ENCODE data around the gene C11orf68.

Gene C11orf68

DNA sequence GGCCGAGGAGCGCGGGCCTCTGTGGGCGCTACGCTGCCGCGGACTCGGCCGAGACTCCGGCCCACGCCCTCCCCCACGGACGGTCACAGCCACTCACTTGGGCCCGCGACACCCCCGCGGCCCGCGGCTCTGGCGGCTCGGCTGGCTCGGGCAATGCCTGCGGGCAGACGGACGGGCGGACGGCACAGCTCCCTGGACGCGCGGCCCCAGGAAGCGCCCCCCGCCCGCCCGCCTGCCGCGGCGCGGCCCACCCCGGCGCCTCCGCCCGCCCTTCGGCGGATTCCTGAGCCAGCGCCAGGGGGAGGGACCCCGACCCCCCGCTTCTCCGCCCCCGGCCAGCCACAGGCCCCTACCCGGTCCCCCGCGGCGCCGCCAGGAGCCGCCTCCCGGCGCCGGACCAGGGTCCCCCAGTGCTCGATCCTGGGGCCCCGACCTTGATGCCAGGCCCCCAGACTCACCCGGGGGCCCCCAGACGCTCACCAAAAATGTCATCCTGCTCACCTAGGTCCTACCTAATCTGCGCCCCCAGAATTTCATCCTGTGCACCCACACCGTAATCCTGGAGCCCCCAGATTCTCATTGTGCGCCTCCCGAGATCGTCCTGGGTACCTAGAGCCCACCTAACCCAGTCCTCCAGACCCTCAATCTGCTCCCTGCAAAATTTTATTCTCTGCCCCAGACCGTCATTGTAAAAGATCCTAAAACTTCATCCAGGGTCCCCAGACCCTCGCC lies 46.1 kb downstream of the C11orf68 start, which contains the start of gene EFEMP2:
EFEMP2 (minus strand) TSS at position 215 of the 732 bp plus-strand sequence. CDS start 446 bp downstream, outside the sequence.
- no peaks in the 10 kb centered on the region for H3K36me3 ChIP-seq (ENCODE audit: control insufficient read depth, insufficient read depth, low read length)
- DNase-seq = no peak
- no peaks in the 10 kb centered on the region for H3K9me3 ChIP-seq (ENCODE audit: control insufficient read depth, low read length)
- H3K4me3 ChIP-seq (ENCODE audit: insufficient read depth, low read depth, low read length, poor library complexity, severe bottlenecking) = peak within 1 kb of the TSS; percentile 57
- peaks cover 6% of the 10 kb centered on the region for H3K4me1 ChIP-seq (ENCODE audit: control insufficient read depth, insufficient read depth, low read length, poor library complexity, severe bottlenecking)
- H3K27me3 ChIP-seq (replicated peaks; ENCODE audit: control insufficient read depth, insufficient read depth, low read length, poor library complexity, severe bottlenecking) = no peaks in the 10 kb centered on the region
- peak within 1 kb of the TSS; percentile 80 for H3K27ac ChIP-seq (ENCODE audit: insufficient read depth, low read length, poor library complexity, severe bottlenecking)

DNA sequence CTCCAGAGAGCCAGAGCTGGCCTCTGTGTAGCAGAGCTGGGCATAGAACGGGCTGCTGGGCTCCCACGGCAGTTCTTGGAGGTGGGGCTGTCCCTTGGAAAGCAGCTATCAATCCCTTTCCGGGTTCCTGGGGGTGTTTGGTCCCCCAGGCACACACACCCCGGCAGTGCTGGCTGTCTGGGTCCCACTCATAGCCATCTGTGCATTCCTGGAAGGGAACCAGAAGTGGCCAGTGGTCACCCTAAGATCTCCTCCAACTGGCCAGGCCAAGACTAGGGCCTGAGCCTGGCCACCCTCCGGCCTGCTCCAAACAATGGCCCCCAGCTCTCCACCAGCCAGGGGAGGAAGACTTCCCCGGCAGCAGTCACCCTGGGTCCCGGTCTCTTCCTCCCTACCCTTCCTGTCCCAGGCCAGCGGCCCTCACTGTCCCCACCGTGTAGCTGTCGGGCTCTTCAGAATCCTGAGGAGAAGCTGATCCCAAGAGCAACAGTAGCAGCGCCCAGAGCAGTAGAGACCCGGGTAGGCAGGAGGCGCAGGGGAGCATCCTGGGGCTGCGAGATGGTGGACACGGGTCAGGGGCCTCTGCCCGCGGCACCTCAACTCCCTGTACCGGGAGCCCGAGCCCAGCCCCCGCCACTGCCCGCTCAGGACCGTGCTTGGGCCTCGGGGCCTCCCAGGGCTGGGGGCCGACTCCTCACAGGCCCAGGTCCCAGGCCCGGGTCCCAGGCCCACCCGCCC lies 46.9 kb downstream of the C11orf68 start:
- Histone ChIP-seq H3K4me3 (ENCODE audit: insufficient read depth, low read depth, low read length, poor library complexity, severe bottlenecking) (no peak overlapping the region), H3K36me3 (ENCODE audit: control insufficient read depth, insufficient read depth, low read length) (peaks cover 4% of the 10 kb centered on the region), H3K9me3 (ENCODE audit: control insufficient read depth, low read length) (no peaks in the 10 kb centered on the region), H3K27me3 (replicated peaks; ENCODE audit: control insufficient read depth, insufficient read depth, low read length, poor library complexity, severe bottlenecking) (no peaks in the 10 kb centered on the region), H3K27ac (ENCODE audit: insufficient read depth, low read length, poor library complexity, severe bottlenecking) (no peak overlapping the region), H3K4me1 (ENCODE audit: control insufficient read depth, insufficient read depth, low read length, poor library complexity, severe bottlenecking) (peaks cover 6% of the 10 kb centered on the region)
- DNase-seq = no peak

- peaks cover 6% of the 10 kb centered on the region for H3K4me1 ChIP-seq (ENCODE audit: control insufficient read depth, insufficient read depth, low read length, poor library complexity, severe bottlenecking)
- H3K9me3 ChIP-seq (ENCODE audit: control insufficient read depth, low read length) = no peaks in the 10 kb centered on the region
- no peak for DNase-seq
- no peaks in the 10 kb centered on the region for H3K27me3 ChIP-seq (replicated peaks; ENCODE audit: control insufficient read depth, insufficient read depth, low read length, poor library complexity, severe bottlenecking)
- peaks cover 14% of the 10 kb centered on the region for H3K36me3 ChIP-seq (ENCODE audit: control insufficient read depth, insufficient read depth, low read length)
- no peak overlapping the region for H3K27ac ChIP-seq (ENCODE audit: insufficient read depth, low read length, poor library complexity, severe bottlenecking)
- no peak overlapping the region for H3K4me3 ChIP-seq (ENCODE audit: insufficient read depth, low read depth, low read length, poor library complexity, severe bottlenecking)
These were observed 47.9 kb downstream of the C11orf68 start for GRCh38 chr11:65870706-65871681.

GRCh38 chr11:65870307-65870658 lies 48.6 kb downstream of the C11orf68 start:
- H3K36me3 ChIP-seq (ENCODE audit: control insufficient read depth, insufficient read depth, low read length) = peaks cover 21% of the 10 kb centered on the region
- H3K27ac ChIP-seq (ENCODE audit: insufficient read depth, low read length, poor library complexity, severe bottlenecking) = no peak overlapping the region
- no peak overlapping the region for H3K4me3 ChIP-seq (ENCODE audit: insufficient read depth, low read depth, low read length, poor library complexity, severe bottlenecking)
- no peaks in the 10 kb centered on the region for H3K27me3 ChIP-seq (replicated peaks; ENCODE audit: control insufficient read depth, insufficient read depth, low read length, poor library complexity, severe bottlenecking)
- no peak for DNase-seq
- H3K4me1 ChIP-seq (ENCODE audit: control insufficient read depth, insufficient read depth, low read length, poor library complexity, severe bottlenecking) = peaks cover 6% of the 10 kb centered on the region
- no peaks in the 10 kb centered on the region for H3K9me3 ChIP-seq (ENCODE audit: control insufficient read depth, low read length)

DNA sequence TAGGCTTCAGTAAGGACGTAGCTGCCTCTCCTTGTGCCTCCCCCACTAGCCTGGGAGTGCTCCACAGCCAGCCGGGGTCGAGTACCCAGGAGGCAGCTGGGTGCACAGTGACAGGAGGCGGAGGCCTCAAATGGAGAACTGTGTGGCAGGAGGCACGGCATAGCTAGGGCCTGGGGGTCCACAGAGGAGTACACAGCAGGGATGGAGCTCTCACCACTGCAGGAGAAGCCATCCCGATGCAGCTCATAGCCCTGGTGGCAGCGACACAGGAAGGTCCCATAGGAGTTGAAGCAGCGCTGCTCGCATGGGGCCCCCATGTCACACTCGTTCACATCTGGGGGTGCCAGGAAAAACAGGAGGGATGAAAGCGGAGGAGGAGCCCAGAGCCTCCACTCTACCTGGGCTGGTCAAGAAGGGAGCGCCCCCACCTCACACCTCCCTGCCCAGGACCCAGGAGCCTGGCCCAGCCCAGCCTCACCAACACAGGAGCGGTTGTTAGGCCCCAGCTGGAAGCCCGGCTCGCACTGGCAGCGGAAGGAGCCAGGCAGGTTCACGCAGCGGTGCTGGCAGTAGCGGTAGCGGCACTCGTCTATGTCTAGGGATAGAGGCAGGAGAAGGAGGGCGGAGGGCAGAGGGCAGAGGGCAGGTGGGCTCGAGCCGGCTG lies 49.1 kb downstream of the C11orf68 start:
- Histone ChIP-seq H3K4me1 (ENCODE audit: control insufficient read depth, insufficient read depth, low read length, poor library complexity, severe bottlenecking) (peaks cover 6% of the 10 kb centered on the region), H3K27me3 (replicated peaks; ENCODE audit: control insufficient read depth, insufficient read depth, low read length, poor library complexity, severe bottlenecking) (no peaks in the 10 kb centered on the region), H3K4me3 (ENCODE audit: insufficient read depth, low read depth, low read length, poor library complexity, severe bottlenecking) (no peak overlapping the region), H3K27ac (ENCODE audit: insufficient read depth, low read length, poor library complexity, severe bottlenecking) (no peak overlapping the region), H3K9me3 (ENCODE audit: control insufficient read depth, low read length) (no peaks in the 10 kb centered on the region), H3K36me3 (ENCODE audit: control insufficient read depth, insufficient read depth, low read length) (peaks cover 26% of the 10 kb centered on the region)
- DNase-seq = no peak

DNA sequence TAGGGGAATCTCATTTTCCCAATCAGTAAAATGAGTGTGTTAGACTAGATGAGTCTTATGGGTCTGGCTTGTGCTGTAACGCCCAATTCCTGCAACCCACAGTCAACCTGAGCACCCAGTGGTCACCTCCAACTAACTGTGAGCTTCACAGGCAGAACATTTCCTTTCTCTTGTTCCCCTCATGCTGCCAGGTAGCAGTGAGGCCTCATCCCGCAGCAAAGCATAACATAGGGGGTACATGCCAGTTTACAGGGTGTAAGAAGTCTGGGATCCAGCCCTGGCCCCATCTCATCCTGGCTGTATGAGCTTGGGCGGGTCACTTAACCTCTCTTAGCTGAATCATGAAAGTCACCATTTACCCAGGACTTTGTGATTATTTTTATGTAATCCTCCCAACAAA lies 50.0 kb downstream of the C11orf68 start:
- peaks cover 6% of the 10 kb centered on the region for H3K4me1 ChIP-seq (ENCODE audit: control insufficient read depth, insufficient read depth, low read length, poor library complexity, severe bottlenecking)

DNA sequence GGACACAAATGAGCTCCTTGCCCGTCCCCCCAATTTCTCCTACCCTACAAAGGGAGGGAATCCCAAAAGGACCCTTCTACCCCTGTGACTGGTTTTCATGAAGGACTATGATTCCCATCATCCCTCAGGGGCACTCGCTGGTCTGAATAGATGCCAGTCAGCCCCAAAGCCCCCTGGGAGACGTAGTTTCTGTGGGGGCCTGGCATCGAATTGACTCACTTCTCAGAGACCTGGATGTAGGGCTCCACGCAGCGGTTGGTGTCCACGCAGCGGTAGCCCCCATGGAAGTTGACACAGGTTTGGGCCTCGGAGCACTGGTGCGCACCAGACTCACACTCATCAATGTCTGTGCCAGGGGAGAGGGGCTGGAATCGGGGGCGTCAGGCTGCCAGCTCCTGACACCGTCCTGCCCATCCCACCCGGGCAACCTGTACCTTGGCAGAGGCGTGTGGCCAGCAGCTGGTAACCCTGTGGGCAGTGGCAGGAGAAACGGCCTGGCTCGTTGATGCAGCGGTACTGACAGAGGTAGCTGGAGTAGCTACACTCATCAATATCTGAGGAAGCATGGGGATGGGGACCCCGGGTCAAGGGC lies 50.7 kb downstream of the C11orf68 start:
- H3K4me3 ChIP-seq (ENCODE audit: insufficient read depth, low read depth, low read length, poor library complexity, severe bottlenecking) = no peak overlapping the region
- H3K9me3 ChIP-seq (ENCODE audit: control insufficient read depth, low read length) = no peaks in the 10 kb centered on the region
- H3K27me3 ChIP-seq (replicated peaks; ENCODE audit: control insufficient read depth, insufficient read depth, low read length, poor library complexity, severe bottlenecking) = no peaks in the 10 kb centered on the region
- H3K27ac ChIP-seq (ENCODE audit: insufficient read depth, low read length, poor library complexity, severe bottlenecking) = no peak overlapping the region
- no peak for DNase-seq
- peaks cover 5% of the 10 kb centered on the region for H3K4me1 ChIP-seq (ENCODE audit: control insufficient read depth, insufficient read depth, low read length, poor library complexity, severe bottlenecking)
- peaks cover 42% of the 10 kb centered on the region for H3K36me3 ChIP-seq (ENCODE audit: control insufficient read depth, insufficient read depth, low read length)

More for the DNA sequence above, 50.0 kb downstream of the C11orf68 start:
- peaks cover 35% of the 10 kb centered on the region for H3K36me3 ChIP-seq (ENCODE audit: control insufficient read depth, insufficient read depth, low read length)
- no peak overlapping the region for H3K4me3 ChIP-seq (ENCODE audit: insufficient read depth, low read depth, low read length, poor library complexity, severe bottlenecking)
- DNase-seq = no peak
- H3K27ac ChIP-seq (ENCODE audit: insufficient read depth, low read length, poor library complexity, severe bottlenecking) = no peak overlapping the region
- H3K27me3 ChIP-seq (replicated peaks; ENCODE audit: control insufficient read depth, insufficient read depth, low read length, poor library complexity, severe bottlenecking) = no peaks in the 10 kb centered on the region
- H3K9me3 ChIP-seq (ENCODE audit: control insufficient read depth, low read length) = no peaks in the 10 kb centered on the region

- no peak overlapping the region for H3K27ac ChIP-seq (ENCODE audit: insufficient read depth, low read length, poor library complexity, severe bottlenecking)
- H3K4me3 ChIP-seq (ENCODE audit: insufficient read depth, low read depth, low read length, poor library complexity, severe bottlenecking) = no peak overlapping the region
- no peaks in the 10 kb centered on the region for H3K4me1 ChIP-seq (ENCODE audit: control insufficient read depth, insufficient read depth, low read length, poor library complexity, severe bottlenecking)
- H3K9me3 ChIP-seq (ENCODE audit: control insufficient read depth, low read length) = no peaks in the 10 kb centered on the region
- H3K36me3 ChIP-seq (ENCODE audit: control insufficient read depth, insufficient read depth, low read length) = peaks cover 49% of the 10 kb centered on the region
- no peaks in the 10 kb centered on the region for H3K27me3 ChIP-seq (replicated peaks; ENCODE audit: control insufficient read depth, insufficient read depth, low read length, poor library complexity, severe bottlenecking)
- no peak for DNase-seq
These were observed 51.4 kb downstream of the C11orf68 start for GRCh38 chr11:65867284-65868071.

Measured in effector memory CD4-positive, alpha-beta T cell (primary cell).